B cell (primary cell): ENCODE results near the gene JAM2. TPM values are rescaled to one million over a fixed set of nuclear protein-coding genes. Genes with fewer than 3 reads are reported as not detected.

Experiments
- ATAC-seq: fragments of 200-7000 bp; cut with Tn5 transposase; one replicate; pipeline ENCODE4 v1.10.0; 2021; ENCODE audit warnings: low read depth, mild to moderate bottlenecking, moderate number of reproducible peaks, moderate library complexity
- CTCF ChIA-PET: fragments of 350-600 bp; sonication (Branson Sonifier 250); formaldehyde crosslinking; loops from one replicate; lab custom pipeline; 2021; ENCODE audit warnings: antibody characterized with exemption, inconsistent platforms; lab: Charles Lee
- POLR2A ChIA-PET: fragments of 350-600 bp; sonication (Branson Sonifier 250); formaldehyde crosslinking; loops from one replicate; lab custom pipeline; 2021; ENCODE audit warnings: antibody characterized with exemption; lab: Charles Lee
- DNase-seq: peaks from one replicate; pipeline ENCODE4 v3.0.0; 2013
- H2AFZ ChIP-seq: 2 replicates; pipeline ENCODE4 v1.6.1; 2012; ENCODE audit warnings: mild to moderate bottlenecking, low read depth, low read length; ENCODE audit not compliant: insufficient read depth, poor library complexity, severe bottlenecking
- H3K27ac ChIP-seq, 2 donors: 1 replicate in 1 of 2; 2 replicates in 1 of 2; pipeline ENCODE4 v1.5.1; 2012 to 2013; ENCODE audit warnings: low read length in 2 of 2, mild to moderate bottlenecking in 2 of 2, moderate library complexity in 1 of 2
- H3K27me3 ChIP-seq, 4 experiments: fragments of 200-600 bp in 1 of 4; sonication (generic) in 1 of 4; replicated peaks in 1 of 4; 1 replicate in 2 of 4; 2 replicates in 2 of 4; pipeline versions ENCODE4 v1.6.1 to v1.7.0; 2013 to 2016; ENCODE audit warnings: low read length in 3 of 4, mild to moderate bottlenecking in 2 of 4, mixed read lengths in 1 of 4, moderate library complexity in 1 of 4; ENCODE audit not compliant: insufficient read depth in 4 of 4, control insufficient read depth in 3 of 4; ENCODE audit errors: control extremely low read depth in 1 of 4
- H3K36me3 ChIP-seq, 2 experiments: replicated peaks in 1 of 2; 1 replicate in 1 of 2; 2 replicates in 1 of 2; pipeline versions ENCODE4 v1.6.1 to v1.7.1; 2013; ENCODE audit warnings: low read length in 1 of 2; ENCODE audit not compliant: insufficient read depth in 2 of 2, control insufficient read depth in 1 of 2; ENCODE audit errors: control extremely low read depth in 1 of 2, extremely low read depth in 1 of 2
- H3K4me1 ChIP-seq, 2 donors: fragments of 200-600 bp in 1 of 2; sonication (generic) in 1 of 2; 1 replicate in 1 of 2; 2 replicates in 1 of 2; pipeline versions ENCODE4 v1.5.1 to v1.6.1; 2013 to 2017; ENCODE audit warnings: low read length in 2 of 2; ENCODE audit not compliant: control insufficient read depth in 2 of 2, insufficient read depth in 2 of 2
- H3K4me2 ChIP-seq: replicated peaks from 2 replicates; pipeline ENCODE3; 2012; ENCODE audit warnings: mild to moderate bottlenecking, low read depth, low read length; ENCODE audit not compliant: poor library complexity, severe bottlenecking
- H3K4me3 ChIP-seq, 5 experiments: fragments of 200-600 bp in 1 of 5; sonication (generic) in 1 of 5; 1 replicate in 3 of 5; 2 replicates in 2 of 5; pipeline versions ENCODE4 v1.5.1 to v1.7.0; 2011 to 2016; ENCODE audit warnings: low read length in 4 of 5, mild to moderate bottlenecking in 4 of 5, low read depth in 2 of 5, control low read depth in 1 of 5, moderate library complexity in 1 of 5; ENCODE audit not compliant: insufficient read depth in 1 of 5; ENCODE audit errors: control extremely low read depth in 1 of 5, extremely low read depth in 1 of 5
- H3K79me2 ChIP-seq: fragments of 200-600 bp; sonication (generic); one replicate; pipeline ENCODE4 v1.6.0; 2016; ENCODE audit warnings: low read length; ENCODE audit not compliant: control insufficient read depth, insufficient read depth
- H3K9ac ChIP-seq: fragments of 200-600 bp; sonication (generic); 2 replicates; pipeline ENCODE4 v1.6.1; 2017; ENCODE audit warnings: mild to moderate bottlenecking, low read length, moderate library complexity
- H3K9me3 ChIP-seq, 3 donors: one replicate each; pipeline versions ENCODE4 v1.6.1 to v1.7.1; 2013; ENCODE audit warnings: low read length in 2 of 3; ENCODE audit not compliant: control insufficient read depth in 2 of 3, insufficient read depth in 1 of 3; ENCODE audit errors: control extremely low read depth in 1 of 3
- H4K20me1 ChIP-seq: 2 replicates; pipeline ENCODE4 v1.6.0; 2012; ENCODE audit warnings: mild to moderate bottlenecking, low read length; ENCODE audit not compliant: insufficient read depth, control insufficient read depth, poor library complexity, severe bottlenecking
- H3K27ac Mint-ChIP-seq: one replicate; pipeline ENCODE4 v1.8.0; 2021; ENCODE audit warnings: mixed read lengths
- H3K27me3 Mint-ChIP-seq: one replicate; pipeline ENCODE4 v1.8.0; 2021; ENCODE audit warnings: mixed read lengths
- H3K4me1 Mint-ChIP-seq: one replicate; pipeline ENCODE4 v1.8.0; 2021; ENCODE audit warnings: mixed read lengths
- H3K4me3 Mint-ChIP-seq: one replicate; pipeline ENCODE4 v1.8.0; 2021; ENCODE audit warnings: mixed read lengths
- H3K9me3 Mint-ChIP-seq: one replicate; pipeline ENCODE4 v1.8.0; 2022; ENCODE audit warnings: mixed read lengths; ENCODE audit not compliant: insufficient read depth
- CTCF ChIP-seq: fragments of 200-600 bp; IDR thresholded peaks from one replicate; pipeline ENCODE4 v1.8.0; 2022; ENCODE audit warnings: antibody characterized with exemption, mild to moderate bottlenecking
- EZH2 ChIP-seq: IDR thresholded peaks from 2 replicates; pipeline ENCODE4 v1.6.1; 2012; ENCODE audit warnings: borderline replicate concordance, low read depth, mild to moderate bottlenecking, moderate library complexity, low read length; ENCODE audit not compliant: insufficient read depth, poor library complexity, severe bottlenecking
- WGBS: methylation state at CpG from one replicate; pipeline ENCODE4 v1.1.5; 2013; ENCODE audit warnings: missing lambda C conversion rate; ENCODE audit not compliant: insufficient coverage; 5-methylcytosine and 5-hydroxymethylcytosine counted together
- intact Hi-C: fragments of 100-400 bp; cut with micrococcal nuclease; formaldehyde crosslinking; loops from one replicate; pipeline ENCODE4 v1.10.0; 2022
- polyA plus RNA-seq: library from polyadenylated mRNA; depleted of rRNA; stranded (reverse); fragments of >200 nt; gene quantifications from 2 replicates; pipeline ENCODE4 v1.2.3, GENCODE V29; 2012
- total RNA-seq, 2 donors: library from RNA; stranded (reverse); fragments of 120-200 nt in 1 of 2; gene quantifications; 1 replicate in 1 of 2; 2 replicates in 1 of 2; pipeline versions ENCODE4 v1.2.3 to v1.2.4, GENCODE V29; 2013 to 2022

The JAM2 gene
- total and polyA plus RNA-seq, 2 donors (not counting 1 experiment from before 2014, with no cell fraction given) = 0.94 to 1.5 TPM

DNA sequence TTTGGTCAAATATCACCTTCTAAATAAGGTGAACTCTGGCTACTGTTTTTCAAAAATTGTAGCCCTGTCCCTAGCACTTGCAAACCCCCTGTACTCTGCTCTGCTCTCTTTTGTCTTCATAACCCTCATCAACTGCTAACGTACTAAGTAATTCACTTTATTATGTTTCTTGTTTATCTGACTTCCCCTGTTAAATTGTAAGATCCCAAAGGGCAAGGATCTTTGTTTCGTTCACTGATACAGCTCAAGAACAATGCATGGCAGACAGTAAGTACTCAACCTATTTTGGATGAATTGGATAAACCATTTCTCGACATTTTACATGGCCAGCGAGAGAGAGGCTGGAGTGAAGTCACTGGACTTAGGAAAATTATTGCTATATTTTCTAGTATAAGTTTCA lies 48.7 kb downstream of the JAM2 start:
- H3K4me1 ChIP-seq = no peaks in the 10 kb centered on the region
- H4K20me1 ChIP-seq = no peaks in the 10 kb centered on the region
- DNase-seq (no peak), ATAC-seq (no peak)
- no peak overlapping the region for H3K4me3 ChIP-seq
- H3K9ac ChIP-seq = no peak overlapping the region
- CTCF ChIA-PET = no interaction called here
- H2AFZ ChIP-seq = no peak overlapping the region
- H3K27ac Mint-ChIP-seq = no peak overlapping the region
- H3K27ac ChIP-seq = no peak overlapping the region
- no peaks in the 10 kb centered on the region for H3K4me1 Mint-ChIP-seq
- no peak overlapping the region for H3K4me3 Mint-ChIP-seq
- no peaks in the 10 kb centered on the region for H3K79me2 ChIP-seq
- no peak overlapping the region for H3K4me2 ChIP-seq
- H3K9me3 Mint-ChIP-seq = no peaks in the 10 kb centered on the region
- intact Hi-C loops = no loop called here
- H3K9me3 ChIP-seq = no peaks in the 10 kb centered on the region
- POLR2A ChIA-PET = no interaction called here
- no peaks in the 10 kb centered on the region for H3K36me3 ChIP-seq
- TF ChIP-seq EZH2 (no peak), CTCF (no peak)
- no peaks in the 10 kb centered on the region for H3K27me3 ChIP-seq
- WGBS = 100% methylated on average over 1 of the region's 4 CpGs
- H3K27me3 Mint-ChIP-seq = no peaks in the 10 kb centered on the region

GRCh38 chr21:25688275-25689155 lies 49.5 kb downstream of the JAM2 start:
- intact Hi-C loops = no loop called here
- H3K4me3 Mint-ChIP-seq = no peak overlapping the region
- POLR2A ChIA-PET = no interaction called here

More at GRCh38 chr21:25688275-25689155, 49.5 kb downstream of the JAM2 start:
- Histone ChIP-seq H3K9me3 (no peaks in the 10 kb centered on the region), H2AFZ (no peak overlapping the region), H3K4me1 (no peaks in the 10 kb centered on the region), H3K27me3 (no peaks in the 10 kb centered on the region), H3K9ac (no peak overlapping the region), H3K79me2 (no peaks in the 10 kb centered on the region), H4K20me1 (no peaks in the 10 kb centered on the region), H3K27ac (no peak overlapping the region), H3K36me3 (no peaks in the 10 kb centered on the region), H3K4me2 (no peak overlapping the region), H3K4me3 (no peak overlapping the region)
- Mint-ChIP-seq H3K9me3 (no peaks in the 10 kb centered on the region), H3K27me3 (no peaks in the 10 kb centered on the region), H3K4me1 (no peaks in the 10 kb centered on the region), H3K27ac (no peak overlapping the region)
- TF ChIP-seq EZH2 (no peak), CTCF (no peak)
- no CpG with 5 or more reads among the region's 9 CpGs for WGBS
- CTCF ChIA-PET = no interaction called here
- ATAC-seq (no peak), DNase-seq (no peak)
